ENCODE data around the gene CASKIN1.

CASKIN1 gene

DNA sequence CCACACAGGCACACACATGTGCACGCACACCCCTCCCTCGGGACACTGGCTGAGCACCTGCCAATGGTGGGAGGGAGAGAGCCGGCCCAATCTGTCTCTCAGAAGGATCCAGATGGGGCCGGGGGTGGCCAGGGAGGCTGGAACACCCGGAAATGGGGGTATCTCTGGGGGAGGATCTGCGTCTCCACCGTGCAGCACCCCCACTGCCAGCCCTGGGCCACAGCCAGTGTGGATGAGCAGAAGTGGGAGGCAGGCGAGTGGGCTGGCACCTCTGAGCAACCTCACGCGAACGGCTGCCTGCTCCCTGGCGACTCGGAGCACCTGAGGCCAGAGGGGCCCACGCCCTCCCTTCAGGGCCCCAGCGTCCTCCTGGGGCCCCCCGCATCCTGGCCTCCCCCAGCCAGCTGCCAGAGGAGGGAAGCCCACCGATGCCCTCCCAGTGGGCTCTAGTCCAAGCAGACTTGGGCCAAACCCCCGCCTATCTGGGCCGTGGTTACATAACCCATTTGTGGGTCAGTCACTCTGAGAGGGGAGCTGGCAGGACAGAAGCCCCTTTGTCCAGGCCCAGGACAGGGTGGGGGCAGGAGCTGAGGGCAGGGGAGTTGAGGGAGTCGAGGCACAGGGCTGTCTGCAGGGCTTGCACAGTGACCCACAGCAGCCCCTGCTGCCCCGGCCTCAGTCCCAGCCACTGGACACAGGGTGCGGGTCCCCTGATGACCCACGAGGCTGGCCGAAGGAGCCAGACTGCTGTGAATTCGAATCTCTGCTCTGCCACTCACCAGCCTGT is 5.6 kb downstream of the CASKIN1 start:
- DNase-seq = no peak

DNA sequence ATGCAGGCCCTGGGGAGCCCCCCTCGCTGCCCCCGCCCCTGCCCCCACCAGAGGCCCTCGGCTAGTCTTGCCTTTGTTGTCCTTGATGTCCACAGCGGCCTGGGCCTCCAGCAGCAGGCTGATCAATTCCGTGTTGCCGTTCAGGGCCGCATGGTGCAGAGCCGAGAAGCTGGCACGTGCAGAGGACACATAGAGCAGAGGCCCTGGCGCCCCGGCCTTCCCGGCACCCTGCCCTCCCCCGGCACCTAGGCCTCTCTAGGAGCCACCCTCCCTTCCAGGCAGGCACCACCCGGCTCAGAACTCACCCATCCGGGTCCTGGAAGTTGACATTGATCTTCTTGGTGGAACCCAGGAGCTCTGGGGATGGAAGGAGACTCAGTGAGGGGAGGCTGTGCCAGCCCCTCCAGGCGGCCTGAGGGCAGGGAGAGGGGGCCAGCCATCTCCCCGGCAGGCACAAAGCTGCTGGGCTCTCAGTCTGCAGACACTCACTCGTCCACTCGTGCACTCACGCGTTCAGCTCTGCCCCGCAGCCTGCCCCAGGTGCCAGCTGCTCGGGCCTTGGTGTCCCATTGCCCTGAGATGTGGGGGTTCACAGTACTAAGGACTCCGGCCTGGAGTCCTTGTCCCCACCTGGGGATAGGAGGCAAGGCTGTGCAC is 6.3 kb downstream of the CASKIN1 start:
- DNase-seq = no peak

DNA sequence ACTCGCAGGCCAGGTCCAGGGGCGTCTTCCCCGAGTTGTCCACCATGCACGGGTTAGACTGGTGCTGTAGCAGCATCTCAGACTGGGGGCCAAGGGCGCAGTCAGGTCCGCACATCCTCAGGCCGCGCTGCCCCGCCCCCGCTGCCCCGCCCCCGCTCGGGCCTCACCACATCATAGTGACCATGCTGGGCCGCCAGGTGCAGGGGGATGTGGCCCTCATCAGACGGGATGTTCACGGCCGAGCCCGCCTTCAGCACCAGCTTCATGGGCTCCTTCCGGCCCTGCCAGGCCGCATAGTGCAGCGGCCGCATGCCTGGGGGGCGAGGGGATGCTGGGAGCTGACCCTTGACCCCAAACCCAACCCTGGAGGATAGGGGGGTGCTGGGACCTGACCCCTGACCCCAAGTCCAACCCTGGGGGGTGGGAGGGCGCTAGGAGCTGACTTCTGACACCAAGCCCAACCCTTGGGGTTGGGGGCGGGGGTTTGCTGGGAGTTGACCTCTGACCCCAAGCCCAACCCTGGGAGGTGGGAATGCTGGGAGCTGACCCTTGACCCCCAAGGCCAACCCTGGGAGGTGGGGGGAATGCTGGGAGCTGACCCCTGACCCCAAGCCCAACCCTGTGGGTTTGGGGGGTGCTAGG is 7.0 kb downstream of the CASKIN1 start:
- DNase-seq = no peak

DNA sequence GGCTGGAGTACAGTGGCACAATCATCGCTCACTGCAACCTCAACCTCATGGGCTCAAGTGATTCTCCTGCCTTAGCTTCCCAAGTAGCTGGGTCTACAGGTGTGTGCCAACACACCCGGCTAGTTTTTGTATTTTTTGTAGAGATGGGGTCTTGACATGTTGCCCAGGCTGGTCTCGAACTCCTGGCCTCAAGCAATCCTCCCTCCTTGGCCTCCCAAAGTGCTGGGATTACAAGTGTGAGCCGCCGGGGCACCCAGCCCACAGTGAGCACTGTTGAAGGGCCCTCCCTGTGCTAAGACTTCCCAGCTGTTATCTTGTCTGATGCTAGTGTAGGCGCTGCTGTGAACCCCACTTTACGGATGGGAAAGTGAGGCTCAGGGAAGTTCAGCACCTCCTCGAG is 8.0 kb downstream of the CASKIN1 start:
- DNase-seq = no peak

DNA sequence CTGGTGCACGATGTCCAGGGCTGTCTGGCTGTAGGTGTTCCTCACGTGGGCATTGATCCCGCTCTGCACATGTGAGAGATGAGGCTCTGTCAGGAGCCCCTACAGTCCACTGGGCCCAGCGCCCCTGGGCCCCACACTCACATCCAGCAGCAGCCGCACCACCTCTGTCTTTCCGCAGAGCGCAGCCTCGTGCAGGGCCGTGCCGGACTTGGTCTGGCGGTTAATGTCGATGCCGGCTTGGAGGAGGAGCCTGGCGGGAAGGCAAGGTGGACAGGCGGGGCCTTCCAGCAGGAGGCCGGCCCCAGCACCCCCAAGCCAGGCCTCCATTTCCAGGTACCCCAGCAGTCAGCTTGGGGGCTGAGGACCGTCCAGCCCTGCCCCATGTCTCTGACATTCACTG is 9.2 kb downstream of the CASKIN1 start:
- no peak for DNase-seq

DNA sequence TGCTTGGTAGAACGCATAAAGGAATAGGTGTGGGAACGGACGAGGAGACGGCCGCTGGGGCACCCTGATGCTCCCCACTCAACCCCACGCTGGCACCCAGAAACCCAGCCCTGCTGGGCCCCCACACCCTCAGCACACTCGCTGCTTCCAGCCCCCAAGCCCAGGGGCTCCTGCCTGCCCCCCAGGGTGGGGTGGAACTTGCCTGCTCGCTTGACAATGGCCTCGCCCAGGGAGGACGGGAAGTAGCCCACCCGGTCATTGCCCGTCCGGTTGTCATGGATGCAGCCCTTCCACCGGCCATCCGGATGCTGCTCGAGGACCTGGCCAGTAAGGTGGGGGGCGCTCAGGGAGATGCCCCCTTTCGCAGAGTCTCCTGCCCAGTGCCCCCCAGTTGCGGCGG is 9.9 kb downstream of the CASKIN1 start:
- DNase-seq = no peak

DNA sequence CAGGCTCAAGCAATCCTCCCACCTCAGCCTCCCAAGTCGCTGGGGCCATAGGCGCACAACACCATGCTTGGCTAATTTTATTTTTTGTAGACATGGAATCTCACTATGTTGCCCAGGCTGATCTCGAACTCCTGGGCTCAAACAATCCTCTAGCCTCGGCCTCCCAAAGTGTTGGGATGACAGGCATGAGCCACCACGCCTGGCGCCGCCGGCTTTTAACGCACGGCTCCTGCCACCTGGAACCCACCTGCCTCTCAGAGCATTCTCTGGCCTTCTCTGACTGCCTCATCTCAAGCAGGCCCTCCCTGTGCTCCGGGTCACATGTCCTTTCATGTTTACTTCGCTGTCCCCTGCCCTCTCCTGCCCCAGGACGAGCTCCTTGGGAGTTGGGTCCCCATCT is 10.3 kb downstream of the CASKIN1 start:
- DNase-seq = no peak

DNA sequence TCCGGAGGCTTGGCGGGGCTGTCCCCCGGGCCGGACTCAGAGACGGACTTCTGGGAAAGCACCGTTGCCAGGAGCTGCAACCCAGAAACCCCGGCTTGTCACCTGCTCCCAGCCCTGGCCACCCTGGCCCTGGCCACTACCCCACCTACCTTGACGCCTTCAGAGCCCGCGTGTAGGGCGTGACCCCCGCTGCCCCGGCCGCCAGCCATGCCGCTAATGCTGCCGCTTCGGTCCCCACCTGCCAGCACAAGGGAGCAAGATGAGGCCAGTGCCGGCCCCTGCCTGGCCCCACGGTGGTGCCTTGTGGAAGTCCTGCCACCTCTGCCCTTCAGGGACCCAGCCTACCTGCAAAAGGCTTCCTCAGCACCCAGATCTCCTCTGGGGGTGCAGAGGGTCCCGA is 11.4 kb downstream of the CASKIN1 start:
- DNase-seq = no peak

DNA sequence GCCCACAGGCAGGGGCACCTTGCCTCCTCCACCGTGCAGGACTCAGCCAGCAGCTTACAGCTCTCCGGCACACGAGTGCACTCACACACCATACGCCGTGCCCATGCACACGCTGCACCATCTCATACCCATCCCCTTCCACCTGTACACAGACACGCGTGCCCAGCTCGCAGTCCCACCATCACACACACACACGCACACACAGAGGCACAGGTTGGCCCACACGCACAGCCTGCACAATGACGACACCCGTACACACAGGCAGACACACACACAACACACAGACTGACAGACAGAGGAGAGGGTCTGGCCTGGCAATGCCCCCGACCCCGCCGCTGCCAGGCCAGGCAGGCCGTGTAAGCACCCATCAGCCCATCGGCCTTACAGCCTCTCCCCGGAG is 12.1 kb downstream of the CASKIN1 start:
- DNase-seq = no peak

DNA sequence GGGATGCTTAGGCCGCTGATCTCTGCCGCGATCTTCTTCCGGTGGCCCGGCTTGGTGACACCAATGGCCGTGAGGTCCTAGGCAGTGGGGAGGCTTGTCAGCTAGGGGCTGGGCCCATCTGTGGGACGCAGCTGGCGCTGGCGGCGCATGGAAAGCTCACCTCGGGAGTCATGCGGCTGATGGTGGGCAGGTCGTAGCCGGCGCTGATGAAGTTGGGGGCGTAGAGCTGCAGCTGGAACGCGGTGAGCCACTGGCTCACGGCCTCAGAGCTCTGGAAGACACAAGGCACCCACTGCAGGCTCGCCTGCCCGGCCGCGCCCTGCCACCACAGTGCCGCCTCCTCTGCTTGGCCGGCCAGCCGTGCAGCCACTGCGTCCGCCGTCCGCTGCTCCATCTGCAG is 12.7 kb downstream of the CASKIN1 start:
- DNase-seq = no peak

DNA sequence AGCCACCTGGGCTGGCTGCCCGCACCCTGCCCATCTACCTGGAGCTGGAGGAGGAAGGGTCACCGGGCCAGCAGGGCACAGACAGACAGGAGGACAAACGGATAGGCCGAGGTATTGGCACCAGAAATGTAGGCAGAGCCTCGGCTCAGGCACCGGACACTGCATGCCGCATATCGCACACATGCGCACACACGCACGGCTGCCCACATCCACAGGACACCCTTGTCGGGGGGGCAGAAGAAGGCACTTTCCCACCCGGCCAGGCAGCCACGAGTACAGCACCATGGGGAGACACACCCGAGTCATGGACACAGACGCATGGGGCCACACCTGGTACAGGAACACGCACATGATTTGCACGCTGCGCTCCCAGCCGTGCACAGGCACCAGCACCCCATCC is 14.5 kb downstream of the CASKIN1 start:
- no peak for DNase-seq

DNA sequence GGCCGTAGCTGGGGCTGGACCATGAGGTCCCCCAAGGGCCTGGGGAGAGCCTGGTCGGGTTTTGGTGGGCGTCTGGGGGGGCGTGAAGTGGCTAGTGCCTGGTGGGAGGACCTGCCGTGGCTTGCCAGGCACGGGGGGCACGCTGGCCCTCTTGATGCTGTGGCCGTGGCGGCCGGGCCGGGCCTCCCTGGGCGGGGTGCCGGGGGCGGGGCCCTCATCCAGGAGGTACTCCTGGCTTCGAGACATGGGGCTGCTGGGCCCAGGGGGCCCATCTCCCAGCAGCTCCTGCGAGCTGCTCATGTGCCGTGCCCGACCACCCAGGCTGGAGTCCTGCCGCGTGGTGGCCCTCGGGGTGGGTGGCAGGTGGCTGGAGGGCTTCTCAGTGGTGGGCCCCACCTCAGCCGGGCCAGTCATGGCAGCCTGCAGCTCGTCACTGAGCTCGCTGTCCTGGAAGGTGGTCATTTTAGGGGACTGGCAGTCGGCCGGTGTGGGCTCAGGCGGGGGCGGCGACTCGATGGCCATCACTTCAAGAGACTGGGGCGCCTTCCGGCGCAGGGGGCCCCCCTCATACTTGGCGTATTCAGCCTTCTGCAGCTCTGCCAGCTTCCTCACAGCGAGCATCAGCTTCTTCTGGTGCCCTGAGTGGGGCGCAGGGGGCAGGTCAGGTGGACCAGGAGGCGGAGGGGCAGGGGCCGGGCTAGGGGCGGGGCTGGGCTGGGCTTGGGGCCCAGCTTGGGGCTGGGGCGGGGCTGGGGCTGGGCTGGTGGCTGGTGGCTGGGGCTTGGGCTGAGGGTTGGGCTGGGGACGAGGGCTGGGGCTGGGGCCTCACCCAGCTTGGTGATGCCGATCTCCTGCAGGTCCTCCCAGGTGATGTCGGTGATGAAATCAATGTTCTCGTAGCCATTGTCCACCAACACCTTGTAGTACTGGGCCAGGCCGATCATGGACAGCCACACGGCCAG is 15.2 kb downstream of the CASKIN1 start:
- no peak for DNase-seq

DNA sequence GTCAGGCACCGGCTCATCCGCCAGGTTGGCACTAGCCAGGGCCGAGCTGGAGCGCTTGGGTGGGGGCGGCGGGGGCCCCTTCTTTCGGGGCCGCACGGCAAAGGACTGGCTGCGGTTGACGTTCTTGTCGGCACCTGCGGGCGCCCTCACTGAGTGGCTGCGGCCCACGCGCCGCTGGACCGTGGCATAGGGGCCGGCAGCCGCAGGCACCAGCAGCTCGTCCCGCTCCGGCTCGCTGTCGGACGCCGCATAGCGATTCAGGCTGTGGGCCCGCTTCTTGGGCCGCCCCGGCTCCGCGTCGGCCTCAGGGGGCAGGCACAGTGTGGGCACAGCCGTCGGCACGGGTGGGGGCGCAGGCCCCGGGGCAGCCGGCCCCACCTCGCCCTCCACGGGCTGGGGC is 15.9 kb downstream of the CASKIN1 start:
- no peak for DNase-seq

DNA sequence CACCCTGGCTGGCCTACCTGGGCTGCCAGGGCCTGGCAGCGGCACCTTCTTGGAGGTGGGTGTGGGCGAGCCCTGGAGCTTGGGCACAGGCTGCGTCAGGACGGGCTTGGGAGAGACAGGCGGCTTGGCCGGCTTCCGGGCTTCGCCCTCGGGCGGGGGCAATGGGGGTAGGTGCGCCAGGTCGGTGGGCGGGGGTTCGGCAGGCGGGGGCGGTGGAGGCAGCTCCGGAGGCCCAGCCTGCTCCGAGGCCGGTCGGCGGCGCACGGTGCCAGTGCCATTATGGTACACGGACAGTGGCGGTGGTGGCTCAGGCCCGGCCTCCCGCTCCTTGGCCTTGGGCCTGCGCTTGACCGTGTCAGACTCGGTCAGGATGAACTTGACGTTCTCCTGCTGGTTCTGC is 16.8 kb downstream of the CASKIN1 start:
- no peak for DNase-seq

DNA sequence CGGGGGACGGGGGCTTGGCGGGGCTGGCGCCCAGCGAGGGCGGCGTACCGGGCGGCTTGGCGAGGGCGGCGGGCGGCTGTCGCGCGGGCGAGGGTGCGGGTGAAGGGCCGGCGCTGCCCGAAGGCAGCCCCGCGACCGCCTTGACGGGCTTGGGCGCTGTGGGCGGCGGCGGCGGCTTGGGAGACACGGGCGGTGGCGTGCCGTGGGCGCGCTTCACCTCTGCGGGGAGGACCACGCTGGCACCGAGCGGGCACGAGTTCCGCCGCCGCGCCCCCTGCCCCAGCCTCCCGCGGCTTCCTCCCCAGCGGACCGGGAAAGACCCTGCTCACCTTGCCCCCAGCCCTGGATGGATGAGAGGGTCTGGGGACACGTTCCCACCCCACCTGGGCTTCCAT is 17.3 kb downstream of the CASKIN1 start:
- no peak for DNase-seq

DNA sequence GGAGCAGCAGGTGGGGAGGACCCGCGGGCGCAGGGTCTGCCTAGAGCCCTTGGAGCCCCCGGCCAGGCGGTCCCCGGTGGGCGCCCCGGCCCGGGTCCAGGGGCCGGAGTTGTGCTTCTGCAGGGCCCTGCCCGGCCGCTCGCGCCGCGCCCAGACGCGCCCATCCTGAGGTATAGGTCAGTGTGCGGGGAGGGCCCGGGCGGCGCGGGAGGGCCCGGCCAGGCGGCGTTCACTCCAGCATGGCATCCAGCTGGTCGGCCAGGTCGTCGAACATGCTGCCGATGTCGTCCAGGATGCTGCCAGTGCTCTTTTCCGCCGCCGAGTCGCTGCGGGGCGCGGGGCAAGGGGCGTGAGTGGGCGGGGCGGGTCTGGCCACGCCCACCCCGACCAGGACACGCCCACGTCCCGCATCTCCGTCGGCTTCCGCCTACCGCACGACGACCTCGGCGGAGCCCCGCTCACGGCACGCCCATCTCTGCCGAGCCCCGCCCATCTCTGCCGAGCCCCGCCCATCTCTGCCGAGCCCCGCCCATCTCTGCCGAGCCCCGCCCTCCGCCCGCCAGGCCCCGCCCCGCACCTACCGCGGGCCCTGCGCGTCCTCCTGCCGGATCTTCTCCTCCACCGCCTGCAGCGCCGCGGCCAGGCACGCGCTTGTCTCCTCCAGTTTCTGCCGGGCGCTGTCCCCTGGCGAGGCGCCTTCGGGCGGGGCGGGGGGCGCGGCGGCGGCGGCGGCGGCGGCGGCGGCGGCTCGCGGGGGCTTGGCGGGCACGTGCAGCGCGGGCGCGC is 17.9 kb downstream of the CASKIN1 start:
- no peak for DNase-seq

DNA sequence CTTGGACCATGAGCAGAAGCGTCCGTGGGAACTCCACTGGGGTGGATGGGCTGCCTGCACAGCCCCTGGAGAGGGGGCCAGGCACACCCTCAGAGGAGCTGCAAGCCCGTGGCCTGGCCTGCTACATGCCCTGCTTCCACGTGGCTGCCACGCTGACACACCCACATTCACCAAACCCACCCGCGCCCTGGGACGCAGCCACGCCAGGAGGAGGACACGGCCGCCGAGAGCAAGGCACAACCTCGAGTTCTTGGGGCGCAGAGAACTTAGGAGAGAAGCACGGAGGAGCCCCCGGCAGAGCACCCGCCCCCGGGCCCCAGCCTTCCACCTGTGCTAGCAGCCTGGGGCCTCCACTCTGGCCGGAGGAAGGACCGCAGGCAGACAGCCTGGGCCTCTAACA is 18.8 kb downstream of the CASKIN1 start:
- DNase-seq = no peak

DNA sequence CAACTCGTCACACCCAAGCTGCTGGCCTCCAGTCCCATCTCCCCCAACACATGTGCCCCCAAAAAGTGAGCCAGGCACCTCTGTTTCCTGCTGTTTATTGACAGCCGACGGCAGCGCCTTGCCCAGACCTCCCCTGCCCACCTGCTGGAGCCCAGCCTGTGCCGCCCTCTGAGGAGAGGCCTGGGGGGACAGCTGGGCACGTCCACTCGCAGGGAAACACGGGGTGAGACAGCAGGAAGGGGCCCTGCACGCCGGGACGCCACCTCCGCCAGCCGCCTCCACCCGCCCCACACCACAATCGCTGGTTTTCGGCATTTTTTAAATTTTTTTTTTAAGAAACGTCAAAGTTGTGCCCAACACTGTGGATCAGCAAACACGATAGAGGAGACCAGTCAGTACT is 19.3 kb downstream of the CASKIN1 start:
- DNase-seq = no peak

DNA sequence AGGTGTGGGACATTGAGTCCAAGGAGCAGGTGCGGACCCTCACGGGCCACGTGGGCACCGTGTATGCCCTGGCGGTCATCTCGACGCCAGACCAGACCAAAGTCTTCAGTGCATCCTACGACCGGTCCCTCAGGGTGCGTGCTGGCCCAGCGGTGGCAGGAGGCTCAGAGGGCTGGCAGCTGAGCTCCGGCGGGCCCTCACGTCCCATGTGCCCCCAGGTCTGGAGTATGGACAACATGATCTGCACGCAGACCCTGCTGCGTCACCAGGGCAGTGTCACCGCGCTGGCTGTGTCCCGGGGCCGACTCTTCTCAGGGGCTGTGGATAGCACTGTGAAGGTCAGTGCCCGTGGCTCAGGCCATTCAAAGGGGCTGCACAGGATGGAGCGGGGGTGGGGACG is 20.4 kb downstream of the CASKIN1 start:
- no peak for DNase-seq

DNA sequence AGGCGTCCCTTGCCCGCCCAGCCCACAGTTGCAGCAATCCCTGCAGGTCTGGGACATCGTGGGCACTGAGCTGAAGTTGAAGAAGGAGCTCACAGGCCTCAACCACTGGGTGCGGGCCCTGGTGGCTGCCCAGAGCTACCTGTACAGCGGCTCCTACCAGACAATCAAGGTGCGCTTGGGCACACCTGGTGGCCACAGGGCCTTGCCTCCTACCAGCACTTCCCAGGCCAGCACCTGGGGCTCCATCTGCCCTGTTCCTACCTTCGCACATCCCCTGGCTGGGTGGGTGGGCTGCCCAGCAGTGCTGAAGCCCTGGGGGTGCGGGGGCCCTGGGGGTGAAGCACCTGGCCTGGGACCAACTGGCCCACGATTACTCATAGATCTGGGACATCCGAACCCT is 21.0 kb downstream of the CASKIN1 start:
- no peak for DNase-seq

DNA sequence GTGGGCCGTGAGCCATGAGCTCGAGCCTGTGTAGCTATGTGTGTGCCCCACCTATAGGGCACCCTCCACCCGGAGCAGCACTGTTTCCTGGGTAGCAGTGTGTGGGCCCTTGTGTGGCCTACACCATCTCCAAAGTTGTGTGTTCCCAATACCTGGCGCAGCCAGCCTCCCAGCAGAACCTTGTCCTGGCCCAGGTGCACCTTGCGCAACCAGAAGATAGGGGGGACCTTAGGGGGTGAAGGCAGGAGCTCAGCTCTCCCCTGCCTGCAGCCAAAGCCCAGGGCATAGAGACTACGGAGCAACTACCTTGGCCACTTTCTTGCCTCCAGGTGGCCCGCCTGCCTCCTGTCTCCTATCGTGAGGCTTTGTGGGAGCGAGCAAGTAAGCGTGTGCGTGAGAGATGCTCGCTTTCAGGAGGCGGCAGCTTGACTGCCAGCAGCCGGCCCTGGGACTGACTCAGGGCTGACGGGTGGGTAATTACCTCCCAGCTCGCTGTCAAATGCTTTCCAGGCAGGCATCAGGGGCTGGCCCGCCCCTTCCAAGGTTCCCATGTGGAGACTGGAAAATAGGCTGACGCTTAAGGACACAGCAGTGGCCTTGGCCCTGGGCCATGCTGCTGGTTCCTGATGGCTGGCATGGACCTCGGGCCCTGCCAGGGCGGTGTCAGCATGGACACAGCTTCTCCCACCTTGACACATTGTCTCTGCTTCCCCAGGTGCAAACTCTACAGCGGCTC is 21.8 kb downstream of the CASKIN1 start:
- no peak for DNase-seq

DNA sequence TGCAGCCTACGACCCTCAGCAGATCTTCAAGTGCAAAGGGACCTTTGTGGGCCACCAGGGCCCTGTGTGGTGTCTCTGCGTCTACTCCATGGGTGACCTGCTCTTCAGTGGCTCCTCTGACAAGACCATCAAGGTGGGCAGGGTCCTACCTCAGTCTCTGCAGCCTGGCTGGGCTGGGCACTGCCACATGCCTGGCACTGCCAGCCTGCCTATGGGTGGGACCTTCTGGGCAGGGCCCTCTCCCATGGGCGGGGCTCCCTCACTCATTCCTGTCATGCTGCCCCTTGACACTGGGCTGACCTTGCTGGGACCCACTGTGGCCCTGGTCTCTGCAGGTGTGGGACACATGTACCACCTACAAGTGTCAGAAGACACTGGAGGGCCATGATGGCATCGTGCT is 22.5 kb downstream of the CASKIN1 start:
- no peak for DNase-seq

Data from CD4-positive, alpha-beta T cell treated with Interleukin-4 for 4 hours (primary cell).